ENCODE data around the gene REM1.

GRCh38 chr20:31496761-31497295 is 21.7 kb downstream of the REM1 start:
- TF ChIP-seq POLR2A (IDR thresholded peaks at IDR 0.05; ENCODE audit: low read length) (no peak), GATA1 (IDR thresholded peaks at IDR 0.05; ENCODE audit: low read depth, low read length) (no peak)
